A549 (cell line): ENCODE measurements around the gene GYS2.

ENCODE experiments used
- EP300 ChIP-seq, 2 experiments: fragments of >200 bp; sonication (Bioruptor Twin); formaldehyde crosslinking; IDR thresholded peaks; 2 replicates in 1 of 2; 3 replicates in 1 of 2; pipeline ENCODE4 v1.6.1; 2016 to 2017
- ESRRA ChIP-seq: fragments of 150-350 bp; IDR thresholded peaks from 2 replicates; pipeline ENCODE4 v1.6.1; 2014; ENCODE audit warnings: mild to moderate bottlenecking, low read length, borderline replicate concordance
- GATA3 ChIP-seq: IDR thresholded peaks from 2 replicates; pipeline ENCODE4 v1.6.1; 2012; ENCODE audit warnings: borderline replicate concordance
- MAX ChIP-seq: IDR thresholded peaks from 2 replicates; pipeline ENCODE4 v1.6.1; 2012
- MAZ ChIP-seq: fragments of 150-350 bp; IDR thresholded peaks from 2 replicates; pipeline ENCODE4 v1.6.1; 2014; ENCODE audit warnings: antibody characterized with exemption, low read depth, low read length, borderline replicate concordance
- NR3C1 ChIP-seq: fragments of >200 bp; sonication (Bioruptor Twin); formaldehyde crosslinking; IDR thresholded peaks from 3 replicates; pipeline ENCODE4 v1.6.1; 2017
- RAD21 ChIP-seq, 2 experiments: fragments of >200 bp in 1 of 2; sonication (Bioruptor Twin) in 1 of 2; formaldehyde crosslinking in 1 of 2; IDR thresholded peaks in 1 of 2; conservative IDR thresholded peaks in 1 of 2; 2 replicates in 1 of 2; 3 replicates in 1 of 2; pipeline ENCODE4 v1.6.1; 2012 to 2018; ENCODE audit warnings: inconsistent platforms in 1 of 2
- SREBF2 ChIP-seq: fragments of 450-650 bp; IDR thresholded peaks from 2 replicates; pipeline ENCODE4 v1.6.1; 2014; ENCODE audit warnings: mild to moderate bottlenecking, moderate library complexity
- ZC3H11A ChIP-seq: fragments of 450-650 bp; IDR thresholded peaks from 2 replicates; pipeline ENCODE4 v1.6.1; 2014; ENCODE audit warnings: antibody characterized with exemption, mild to moderate bottlenecking
- TF ChIP-seq, protein P1 (sequence below): fragments of >200 bp; sonication (Bioruptor Twin); formaldehyde crosslinking; IDR thresholded peaks from 3 replicates; pipeline ENCODE4 v1.5.1; 2016
- TF ChIP-seq, protein P2 (sequence below): fragments of 450-650 bp; IDR thresholded peaks from 2 replicates; pipeline ENCODE4 v1.6.1; 2014; ENCODE audit warnings: antibody characterized with exemption
- TF ChIP-seq, protein P3 (sequence below): fragments of >200 bp; sonication (Bioruptor Twin); formaldehyde crosslinking; IDR thresholded peaks from 3 replicates; pipeline ENCODE4 v1.6.1; 2016

GRCh38 chr12:21615431-21615830 lies 10.8 kb upstream of the GYS2 start:
- TF ChIP-seq ZC3H11A, result no peak
- no peak for TF ChIP-seq NR3C1
- TF ChIP-seq, protein P1, sequence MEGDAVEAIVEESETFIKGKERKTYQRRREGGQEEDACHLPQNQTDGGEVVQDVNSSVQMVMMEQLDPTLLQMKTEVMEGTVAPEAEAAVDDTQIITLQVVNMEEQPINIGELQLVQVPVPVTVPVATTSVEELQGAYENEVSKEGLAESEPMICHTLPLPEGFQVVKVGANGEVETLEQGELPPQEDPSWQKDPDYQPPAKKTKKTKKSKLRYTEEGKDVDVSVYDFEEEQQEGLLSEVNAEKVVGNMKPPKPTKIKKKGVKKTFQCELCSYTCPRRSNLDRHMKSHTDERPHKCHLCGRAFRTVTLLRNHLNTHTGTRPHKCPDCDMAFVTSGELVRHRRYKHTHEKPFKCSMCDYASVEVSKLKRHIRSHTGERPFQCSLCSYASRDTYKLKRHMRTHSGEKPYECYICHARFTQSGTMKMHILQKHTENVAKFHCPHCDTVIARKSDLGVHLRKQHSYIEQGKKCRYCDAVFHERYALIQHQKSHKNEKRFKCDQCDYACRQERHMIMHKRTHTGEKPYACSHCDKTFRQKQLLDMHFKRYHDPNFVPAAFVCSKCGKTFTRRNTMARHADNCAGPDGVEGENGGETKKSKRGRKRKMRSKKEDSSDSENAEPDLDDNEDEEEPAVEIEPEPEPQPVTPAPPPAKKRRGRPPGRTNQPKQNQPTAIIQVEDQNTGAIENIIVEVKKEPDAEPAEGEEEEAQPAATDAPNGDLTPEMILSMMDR, result no peak
- TF ChIP-seq, protein P2, sequence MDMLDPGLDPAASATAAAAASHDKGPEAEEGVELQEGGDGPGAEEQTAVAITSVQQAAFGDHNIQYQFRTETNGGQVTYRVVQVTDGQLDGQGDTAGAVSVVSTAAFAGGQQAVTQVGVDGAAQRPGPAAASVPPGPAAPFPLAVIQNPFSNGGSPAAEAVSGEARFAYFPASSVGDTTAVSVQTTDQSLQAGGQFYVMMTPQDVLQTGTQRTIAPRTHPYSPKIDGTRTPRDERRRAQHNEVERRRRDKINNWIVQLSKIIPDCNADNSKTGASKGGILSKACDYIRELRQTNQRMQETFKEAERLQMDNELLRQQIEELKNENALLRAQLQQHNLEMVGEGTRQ, result no peak
- no peak for TF ChIP-seq SREBF2
- TF ChIP-seq, protein P3, sequence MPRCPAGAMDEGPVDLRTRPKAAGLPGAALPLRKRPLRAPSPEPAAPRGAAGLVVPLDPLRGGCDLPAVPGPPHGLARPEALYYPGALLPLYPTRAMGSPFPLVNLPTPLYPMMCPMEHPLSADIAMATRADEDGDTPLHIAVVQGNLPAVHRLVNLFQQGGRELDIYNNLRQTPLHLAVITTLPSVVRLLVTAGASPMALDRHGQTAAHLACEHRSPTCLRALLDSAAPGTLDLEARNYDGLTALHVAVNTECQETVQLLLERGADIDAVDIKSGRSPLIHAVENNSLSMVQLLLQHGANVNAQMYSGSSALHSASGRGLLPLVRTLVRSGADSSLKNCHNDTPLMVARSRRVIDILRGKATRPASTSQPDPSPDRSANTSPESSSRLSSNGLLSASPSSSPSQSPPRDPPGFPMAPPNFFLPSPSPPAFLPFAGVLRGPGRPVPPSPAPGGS, result no peak
- no peak for TF ChIP-seq MAZ
- TF ChIP-seq EP300 (IDR thresholded peaks at IDR 0.05), result no peak
- no peak for TF ChIP-seq MAX
- no peak for TF ChIP-seq ESRRA
- no peak for TF ChIP-seq RAD21 (conservative IDR thresholded peaks at IDR 0.05 in 1 of 2, IDR thresholded peaks at IDR 0.05 in 1 of 2)
- no peak for TF ChIP-seq GATA3
